ENCODE data around the gene ABHD11. TPM values are rescaled to one million over a fixed set of nuclear protein-coding genes. Genes with fewer than 3 reads are reported as not detected.

ABHD11 gene
- total RNA-seq, 4 donors from 2014 or later: 39.5 to 75.8 (median 67.1) TPM

- peaks cover 55 to 78% of the 10 kb centered on the region in 2 donors for H3K4me1 ChIP-seq
- H3K27me3 ChIP-seq: no peaks in the 10 kb centered on the region
- WGBS, 2 donors: 90 to 95% methylated on average over 7 of the region's 7 CpGs
- H3K36me3 ChIP-seq: peaks cover 17 to 18% of the 10 kb centered on the region in 2 donors
- H3K9me3 ChIP-seq: no peaks in the 10 kb centered on the region
- H3K4me3 ChIP-seq (replicated peaks in 1 of 3): no peak overlapping the region
- H3K27ac ChIP-seq: peak overlapping the region; percentile 98 to 100 (median 99)
- DNase-seq: no peak
- intact Hi-C loops (cut with DNase I): loop anchor here (5.0 kb wide), 1 partner anchor 87 kb away; no protein-coding TSS in a partner anchor
- TF ChIP-seq POLR2A (IDR thresholded peaks at IDR 0.05): no peak
- TF ChIP-seq, protein P1, sequence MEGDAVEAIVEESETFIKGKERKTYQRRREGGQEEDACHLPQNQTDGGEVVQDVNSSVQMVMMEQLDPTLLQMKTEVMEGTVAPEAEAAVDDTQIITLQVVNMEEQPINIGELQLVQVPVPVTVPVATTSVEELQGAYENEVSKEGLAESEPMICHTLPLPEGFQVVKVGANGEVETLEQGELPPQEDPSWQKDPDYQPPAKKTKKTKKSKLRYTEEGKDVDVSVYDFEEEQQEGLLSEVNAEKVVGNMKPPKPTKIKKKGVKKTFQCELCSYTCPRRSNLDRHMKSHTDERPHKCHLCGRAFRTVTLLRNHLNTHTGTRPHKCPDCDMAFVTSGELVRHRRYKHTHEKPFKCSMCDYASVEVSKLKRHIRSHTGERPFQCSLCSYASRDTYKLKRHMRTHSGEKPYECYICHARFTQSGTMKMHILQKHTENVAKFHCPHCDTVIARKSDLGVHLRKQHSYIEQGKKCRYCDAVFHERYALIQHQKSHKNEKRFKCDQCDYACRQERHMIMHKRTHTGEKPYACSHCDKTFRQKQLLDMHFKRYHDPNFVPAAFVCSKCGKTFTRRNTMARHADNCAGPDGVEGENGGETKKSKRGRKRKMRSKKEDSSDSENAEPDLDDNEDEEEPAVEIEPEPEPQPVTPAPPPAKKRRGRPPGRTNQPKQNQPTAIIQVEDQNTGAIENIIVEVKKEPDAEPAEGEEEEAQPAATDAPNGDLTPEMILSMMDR (IDR thresholded peaks at IDR 0.05): no peak
These were observed 1.6 kb upstream of the ABHD11 start for GRCh38 chr7:73740212-73740611.

- intact Hi-C loops (cut with DNase I): loop anchor here (5.0 kb wide), 1 partner anchor 113 kb away; no protein-coding TSS in a partner anchor
- Histone ChIP-seq H3K4me1 (peaks cover 53 to 77% of the 10 kb centered on the region in 2 donors), H3K36me3 (peaks cover 17 to 18% of the 10 kb centered on the region in 2 donors), H3K4me3 (replicated peaks in 1 of 3) (peak overlapping the region; percentile 9 to 79 (median 56)), H3K27me3 (no peaks in the 10 kb centered on the region), H3K9me3 (no peaks in the 10 kb centered on the region), H3K27ac (peak overlapping the region; percentile 98 to 100 (median 99))
- DNase-seq: no peak
- 58 to 59% methylated on average over 13 of the region's 13 CpGs for WGBS, 2 donors
- no peak for TF ChIP-seq POLR2A (IDR thresholded peaks at IDR 0.05)
- TF ChIP-seq, protein P1 (IDR thresholded peaks at IDR 0.05): no peak
These were observed 775 bp upstream of the ABHD11 start for GRCh38 chr7:73739387-73739767.

- Histone ChIP-seq H3K27ac (peak overlapping the region; percentile 71 to 98 (median 72)), H3K9me3 (no peaks in the 10 kb centered on the region), H3K4me3 (replicated peaks in 1 of 3) (peak overlapping the region; percentile 61 to 87 (median 79)), H3K27me3 (no peaks in the 10 kb centered on the region), H3K4me1 (peaks cover 42 to 65% of the 10 kb centered on the region in 2 donors), H3K36me3 (peaks cover 17 to 18% of the 10 kb centered on the region in 2 donors)
- no peak for TF ChIP-seq POLR2A (IDR thresholded peaks at IDR 0.05)
- TF ChIP-seq, protein P1 (IDR thresholded peaks at IDR 0.05): no peak
- DNase-seq: peak; percentile 66 to 67
- WGBS, 2 donors: 0 to 3% methylated on average over 15 to 24 of the region's 24 CpGs
- intact Hi-C loops (cut with DNase I): loop anchor here (5.0 kb wide), 1 partner anchor 114 kb away; no protein-coding TSS in a partner anchor
These were observed 386 bp downstream of the ABHD11 start for GRCh38 chr7:73738220-73738611.

DNA sequence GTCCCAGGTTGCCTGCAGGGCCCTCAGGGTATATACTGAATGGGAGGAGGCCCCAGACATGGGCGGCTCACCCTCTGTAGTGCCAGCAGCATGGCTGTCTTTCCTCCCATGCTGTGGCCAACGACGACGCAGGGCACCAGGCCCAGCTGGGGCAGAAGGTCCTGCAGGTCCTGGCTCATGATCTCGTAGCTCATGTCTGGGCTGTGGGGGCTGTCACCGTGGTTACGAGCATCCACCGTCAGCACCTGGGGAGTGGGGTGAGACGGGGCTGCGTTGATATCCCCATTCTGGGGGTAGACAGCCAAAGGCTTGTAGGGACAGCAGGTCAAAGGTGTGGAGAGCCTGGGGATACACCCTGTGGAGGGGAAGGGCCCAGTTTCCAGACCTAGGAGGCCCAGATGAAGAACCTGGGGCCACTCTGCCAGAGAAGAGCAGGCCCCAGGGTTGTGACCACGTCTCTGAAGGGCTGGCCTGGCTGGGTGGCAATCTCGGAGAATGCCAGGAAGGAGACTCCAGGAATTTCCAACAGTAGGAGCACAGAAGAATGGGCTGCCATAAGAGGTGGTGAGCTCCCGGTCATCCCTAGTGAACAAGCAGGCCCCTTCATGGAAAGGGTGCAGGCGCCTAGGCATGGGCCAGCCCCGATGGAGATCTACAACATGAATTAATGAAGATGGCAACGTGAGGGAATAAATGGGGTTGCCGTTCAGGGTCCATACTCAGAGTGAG is 947 bp downstream of the ABHD11 start:
- H3K27me3 ChIP-seq: no peaks in the 10 kb centered on the region
- H3K27ac ChIP-seq: peak overlapping the region in 2 of 3 donors; percentile 44 to 98
- 71 to 79% methylated on average over 9 to 15 of the region's 17 CpGs for WGBS, 2 donors

More for the DNA sequence above, 947 bp downstream of the ABHD11 start:
- DNase-seq: no peak
- H3K4me3 ChIP-seq (replicated peaks in 1 of 3): peak overlapping the region in 2 of 3 donors; percentile 79 to 87
- peaks cover 17 to 18% of the 10 kb centered on the region in 2 donors for H3K36me3 ChIP-seq
- no peak for TF ChIP-seq POLR2A (IDR thresholded peaks at IDR 0.05)
- TF ChIP-seq, protein P1 (IDR thresholded peaks at IDR 0.05): no peak
- peaks cover 40 to 60% of the 10 kb centered on the region in 2 donors for H3K4me1 ChIP-seq
- no peaks in the 10 kb centered on the region for H3K9me3 ChIP-seq
- intact Hi-C loops (cut with DNase I): loop anchor here (5.0 kb wide), 1 partner anchor 115 kb away; no protein-coding TSS in a partner anchor

Measured in thyroid gland (tissue), 4 donors.